GM23338 (cell line): ENCODE results near the gene PUM1.

Experiments
- CREB1 ChIP-seq: fragments of 250-450 bp; sonication (Bioruptor Pico); IDR thresholded peaks from 2 replicates; pipeline ENCODE4 v1.5.0; 2020; ENCODE audit warnings: low read depth, mild to moderate bottlenecking, moderate library complexity
- EZH2 ChIP-seq: fragments of 200-600 bp; sonication (generic); IDR thresholded peaks from one replicate; pipeline ENCODE4 v1.8.0; 2017; ENCODE audit warnings: antibody characterized with exemption, mild to moderate bottlenecking, low read depth; ENCODE audit not compliant: unreplicated experiment
- EZH2phosphoT487 ChIP-seq: fragments of 200-600 bp; sonication (generic); IDR thresholded peaks from one replicate; pipeline ENCODE4 v1.8.1; 2018; ENCODE audit warnings: antibody characterized with exemption; ENCODE audit not compliant: unreplicated experiment
- NANOG ChIP-seq: IDR thresholded peaks from 2 replicates; pipeline ENCODE4 v1.6.1; 2016; ENCODE audit warnings: antibody characterized with exemption, borderline replicate concordance
- POLR2AphosphoS5 ChIP-seq: IDR thresholded peaks from 2 replicates; pipeline ENCODE4 v1.6.1; 2016; ENCODE audit warnings: antibody characterized with exemption, low read depth
- ZNF114 ChIP-seq: fragments of 250-450 bp; sonication (Bioruptor Pico); IDR thresholded peaks from 2 replicates; pipeline ENCODE4 v1.5.0; 2020; ENCODE audit warnings: mild to moderate bottlenecking, moderate library complexity
- TF ChIP-seq, protein P1 (sequence below), 2 experiments: fragments of 200-600 bp in 1 of 2; sonication (generic) in 1 of 2; conservative IDR thresholded peaks; 2 replicates each; pipeline versions ENCODE4 v1.5.1 to v1.6.1; 2016 to 2017; ENCODE audit warnings: antibody characterized with exemption in 2 of 2, low read depth in 2 of 2, mild to moderate bottlenecking in 2 of 2, moderate library complexity in 1 of 2
- TF ChIP-seq, protein P2 (sequence below): IDR thresholded peaks from one replicate; pipeline ENCODE4 v1.6.1; 2018; ENCODE audit warnings: antibody characterized with exemption; ENCODE audit not compliant: unreplicated experiment
- TF ChIP-seq, protein P3 (sequence below): IDR thresholded peaks from 2 replicates; pipeline ENCODE4 v1.6.1; 2016; ENCODE audit warnings: antibody characterized with exemption

DNA sequence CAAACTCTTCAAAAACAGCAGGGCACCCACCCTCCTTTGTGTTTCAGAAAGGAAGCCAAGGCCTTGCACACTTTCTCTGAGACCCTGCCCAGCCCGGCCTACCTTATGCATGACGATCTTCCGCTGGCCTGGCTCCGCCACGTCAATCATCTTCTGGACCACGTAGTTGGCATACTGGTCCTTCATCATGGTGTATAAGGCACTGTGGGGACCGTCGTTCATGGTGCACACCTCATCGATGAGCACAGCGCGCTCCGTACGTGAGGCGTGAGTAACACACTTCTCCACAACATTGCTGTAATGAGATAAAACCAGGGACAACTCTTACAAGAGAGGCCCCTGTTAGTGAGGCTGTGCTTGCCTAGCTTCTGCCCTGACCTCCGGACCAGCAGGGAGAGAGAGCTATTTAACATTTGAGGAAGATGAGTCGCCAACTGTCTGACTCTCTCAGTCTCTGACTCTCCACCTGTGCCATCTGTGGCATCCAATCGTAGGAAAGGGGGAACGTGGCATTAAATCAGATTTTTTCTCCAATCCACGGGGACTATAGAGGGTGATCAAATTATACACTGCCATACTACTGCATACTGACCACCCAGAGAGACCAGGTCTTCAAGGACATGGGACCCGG is 128.9 kb downstream of the PUM1 start:
- TF ChIP-seq, protein P1, sequence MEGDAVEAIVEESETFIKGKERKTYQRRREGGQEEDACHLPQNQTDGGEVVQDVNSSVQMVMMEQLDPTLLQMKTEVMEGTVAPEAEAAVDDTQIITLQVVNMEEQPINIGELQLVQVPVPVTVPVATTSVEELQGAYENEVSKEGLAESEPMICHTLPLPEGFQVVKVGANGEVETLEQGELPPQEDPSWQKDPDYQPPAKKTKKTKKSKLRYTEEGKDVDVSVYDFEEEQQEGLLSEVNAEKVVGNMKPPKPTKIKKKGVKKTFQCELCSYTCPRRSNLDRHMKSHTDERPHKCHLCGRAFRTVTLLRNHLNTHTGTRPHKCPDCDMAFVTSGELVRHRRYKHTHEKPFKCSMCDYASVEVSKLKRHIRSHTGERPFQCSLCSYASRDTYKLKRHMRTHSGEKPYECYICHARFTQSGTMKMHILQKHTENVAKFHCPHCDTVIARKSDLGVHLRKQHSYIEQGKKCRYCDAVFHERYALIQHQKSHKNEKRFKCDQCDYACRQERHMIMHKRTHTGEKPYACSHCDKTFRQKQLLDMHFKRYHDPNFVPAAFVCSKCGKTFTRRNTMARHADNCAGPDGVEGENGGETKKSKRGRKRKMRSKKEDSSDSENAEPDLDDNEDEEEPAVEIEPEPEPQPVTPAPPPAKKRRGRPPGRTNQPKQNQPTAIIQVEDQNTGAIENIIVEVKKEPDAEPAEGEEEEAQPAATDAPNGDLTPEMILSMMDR (conservative IDR thresholded peaks at IDR 0.05; ENCODE audit: low read depth in 2 of 2), result no peak
- TF ChIP-seq EZH2phosphoT487, result no peak
- TF ChIP-seq EZH2, result no peak
- TF ChIP-seq CREB1, result no peak
- TF ChIP-seq POLR2AphosphoS5, result no peak
- TF ChIP-seq, protein P2, sequence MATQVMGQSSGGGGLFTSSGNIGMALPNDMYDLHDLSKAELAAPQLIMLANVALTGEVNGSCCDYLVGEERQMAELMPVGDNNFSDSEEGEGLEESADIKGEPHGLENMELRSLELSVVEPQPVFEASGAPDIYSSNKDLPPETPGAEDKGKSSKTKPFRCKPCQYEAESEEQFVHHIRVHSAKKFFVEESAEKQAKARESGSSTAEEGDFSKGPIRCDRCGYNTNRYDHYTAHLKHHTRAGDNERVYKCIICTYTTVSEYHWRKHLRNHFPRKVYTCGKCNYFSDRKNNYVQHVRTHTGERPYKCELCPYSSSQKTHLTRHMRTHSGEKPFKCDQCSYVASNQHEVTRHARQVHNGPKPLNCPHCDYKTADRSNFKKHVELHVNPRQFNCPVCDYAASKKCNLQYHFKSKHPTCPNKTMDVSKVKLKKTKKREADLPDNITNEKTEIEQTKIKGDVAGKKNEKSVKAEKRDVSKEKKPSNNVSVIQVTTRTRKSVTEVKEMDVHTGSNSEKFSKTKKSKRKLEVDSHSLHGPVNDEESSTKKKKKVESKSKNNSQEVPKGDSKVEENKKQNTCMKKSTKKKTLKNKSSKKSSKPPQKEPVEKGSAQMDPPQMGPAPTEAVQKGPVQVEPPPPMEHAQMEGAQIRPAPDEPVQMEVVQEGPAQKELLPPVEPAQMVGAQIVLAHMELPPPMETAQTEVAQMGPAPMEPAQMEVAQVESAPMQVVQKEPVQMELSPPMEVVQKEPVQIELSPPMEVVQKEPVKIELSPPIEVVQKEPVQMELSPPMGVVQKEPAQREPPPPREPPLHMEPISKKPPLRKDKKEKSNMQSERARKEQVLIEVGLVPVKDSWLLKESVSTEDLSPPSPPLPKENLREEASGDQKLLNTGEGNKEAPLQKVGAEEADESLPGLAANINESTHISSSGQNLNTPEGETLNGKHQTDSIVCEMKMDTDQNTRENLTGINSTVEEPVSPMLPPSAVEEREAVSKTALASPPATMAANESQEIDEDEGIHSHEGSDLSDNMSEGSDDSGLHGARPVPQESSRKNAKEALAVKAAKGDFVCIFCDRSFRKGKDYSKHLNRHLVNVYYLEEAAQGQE, result no peak
- no peak for TF ChIP-seq ZNF114
- TF ChIP-seq, protein P3, sequence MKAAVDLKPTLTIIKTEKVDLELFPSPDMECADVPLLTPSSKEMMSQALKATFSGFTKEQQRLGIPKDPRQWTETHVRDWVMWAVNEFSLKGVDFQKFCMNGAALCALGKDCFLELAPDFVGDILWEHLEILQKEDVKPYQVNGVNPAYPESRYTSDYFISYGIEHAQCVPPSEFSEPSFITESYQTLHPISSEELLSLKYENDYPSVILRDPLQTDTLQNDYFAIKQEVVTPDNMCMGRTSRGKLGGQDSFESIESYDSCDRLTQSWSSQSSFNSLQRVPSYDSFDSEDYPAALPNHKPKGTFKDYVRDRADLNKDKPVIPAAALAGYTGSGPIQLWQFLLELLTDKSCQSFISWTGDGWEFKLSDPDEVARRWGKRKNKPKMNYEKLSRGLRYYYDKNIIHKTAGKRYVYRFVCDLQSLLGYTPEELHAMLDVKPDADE, result no peak
- no peak for TF ChIP-seq NANOG
